ENCODE data around the gene POLE. TPM values are rescaled to one million over a fixed set of nuclear protein-coding genes. Genes with fewer than 3 reads are reported as not detected.

Gene POLE
- total RNA-seq, 2 experiments from 2014 or later = 157 to 230 TPM

GRCh38 chr12:132651444-132652100 is 35.6 kb downstream of the POLE start:
- Histone ChIP-seq H3K9me2 (ENCODE audit: insufficient read depth, low read length) (no peaks in the 10 kb centered on the region), H3K36me3 (ENCODE audit: insufficient read depth, low read length) (peaks cover 98% of the 10 kb centered on the region), H3K9me3 (ENCODE audit: low read length) (no peaks in the 10 kb centered on the region), H3K4me2 (ENCODE audit: low read length) (no peak overlapping the region), H3K4me3 (ENCODE audit: low read depth, low read length, poor library complexity, severe bottlenecking) (no peak overlapping the region), H3K4me1 (ENCODE audit: insufficient read depth, low read length, poor library complexity, severe bottlenecking) (no peaks in the 10 kb centered on the region), H2AFZ (ENCODE audit: low read length) (no peak overlapping the region), H3K27ac (ENCODE audit: low read depth, low read length, poor library complexity, severe bottlenecking) (no peak overlapping the region), H4K20me1 (ENCODE audit: insufficient read depth, low read length) (no peaks in the 10 kb centered on the region), H3K79me2 (ENCODE audit: insufficient read depth, low read depth, low read length) (no peaks in the 10 kb centered on the region)
- CTCF ChIA-PET (ENCODE audit: unreplicated experiment) = interaction anchor here (0.7 kb wide), 1 partner anchor 11 kb away, joined by 3 read pairs; no protein-coding TSS in a partner anchor
- TF ChIP-seq CTCF (conservative IDR thresholded peaks at IDR 0.05; ENCODE audit: low read length) (no peak), EZH2phosphoT487 (IDR thresholded peaks at IDR 0.05; ENCODE audit: borderline replicate concordance, low read depth, low read length) (no peak)
- POLR2A ChIA-PET = no interaction called here
- no TSS peak for BruUV-seq (replicated peaks)
- DNase-seq (ENCODE audit: low spot score) = no peak
- intact Hi-C loops (cut with micrococcal nuclease; ENCODE audit: unreplicated experiment) = no loop called here

- CTCF ChIA-PET (ENCODE audit: unreplicated experiment) = no interaction called here
- no TSS peak for BruUV-seq (replicated peaks)
- Histone ChIP-seq H3K27ac (ENCODE audit: low read depth, low read length, poor library complexity, severe bottlenecking) (no peak overlapping the region), H3K36me3 (ENCODE audit: insufficient read depth, low read length) (peaks cover 95% of the 10 kb centered on the region), H3K4me1 (ENCODE audit: insufficient read depth, low read length, poor library complexity, severe bottlenecking) (no peaks in the 10 kb centered on the region), H3K9me2 (ENCODE audit: insufficient read depth, low read length) (no peaks in the 10 kb centered on the region), H3K9me3 (ENCODE audit: low read length) (no peaks in the 10 kb centered on the region), H3K4me3 (ENCODE audit: low read depth, low read length, poor library complexity, severe bottlenecking) (no peak overlapping the region), H2AFZ (ENCODE audit: low read length) (no peak overlapping the region), H4K20me1 (ENCODE audit: insufficient read depth, low read length) (no peaks in the 10 kb centered on the region), H3K79me2 (ENCODE audit: insufficient read depth, low read depth, low read length) (no peaks in the 10 kb centered on the region), H3K4me2 (ENCODE audit: low read length) (no peak overlapping the region)
- POLR2A ChIA-PET = interaction anchor here (0.6 kb wide), 1 partner anchor 22 kb away, joined by 4 read pairs; no protein-coding TSS in a partner anchor
- intact Hi-C loops (cut with micrococcal nuclease; ENCODE audit: unreplicated experiment) = no loop called here
- no peak for DNase-seq (ENCODE audit: low spot score)
- TF ChIP-seq EZH2phosphoT487 (IDR thresholded peaks at IDR 0.05; ENCODE audit: borderline replicate concordance, low read depth, low read length) = no peak
- no peak for TF ChIP-seq CTCF (conservative IDR thresholded peaks at IDR 0.05; ENCODE audit: low read length)
These were observed 37.8 kb downstream of the POLE start for GRCh38 chr12:132649226-132649945.
